ENCODE measurements around the gene ESYT3.

- no peak for TF ChIP-seq CTCF (conservative IDR thresholded peaks at IDR 0.05; ENCODE audit: low read length)
- TF ChIP-seq EZH2phosphoT487 (IDR thresholded peaks at IDR 0.05; ENCODE audit: borderline replicate concordance, low read depth, low read length), result no peak
Observed at GRCh38 chr3:138443521-138444503, 9.4 kb downstream of the ESYT3 start.

Data from OCI-LY7 (cell line).